ENCODE measurements around the gene RPS27L.

GRCh38 chr15:63202861-63203260 lies 45.6 kb upstream of the RPS27L start:
- no peak for TF ChIP-seq CTCF (IDR thresholded peaks at IDR 0.05; ENCODE audit: low read length)
- TF ChIP-seq EZH2 (IDR thresholded peaks at IDR 0.05; ENCODE audit: borderline replicate concordance, low read length): no peak
